HCT116 (cell line): ENCODE data around the gene BMP8B. TPM values are rescaled to one million over a fixed set of nuclear protein-coding genes. Genes with fewer than 3 reads are reported as not detected.

Experiments used
- ATAC-seq: fragments of 200-7000 bp; cut with Tn5 transposase; 2 replicates; pipeline ENCODE4 v1.9.1; 2020; ENCODE audit warnings: mild to moderate bottlenecking, moderate library complexity
- BruUV-seq: library from RNA; stranded (reverse); fragments of 400-500 nt; replicated peaks from 2 replicates; lab custom pipeline; 2021; lab: Mats Ljungman, UMichigan
- CTCF ChIA-PET: fragments of 300-600 bp; sonication (Branson Sonifier 250); formaldehyde crosslinking; loops from one replicate; lab custom pipeline; 2021; ENCODE audit warnings: antibody characterized with exemption; lab: Charles Lee
- POLR2A ChIA-PET: fragments of 300-600, 350-600 bp; sonication (Branson Sonifier 250); formaldehyde crosslinking; loops from one replicate; lab custom pipeline; 2021; ENCODE audit warnings: antibody characterized with exemption; lab: Charles Lee
- RAD21 ChIA-PET, 2 experiments: fragments of 300-600 bp; sonication (Branson Sonifier 250); formaldehyde crosslinking; loops; one replicate each; lab custom pipeline; 2023; ENCODE audit warnings: low total read pairs in 2 of 2; ENCODE audit not compliant: uncharacterized antibody in 2 of 2, unreplicated experiment in 2 of 2, low non-redundant PET in 1 of 2; lab: Charles Lee
- DNase-seq: peaks from one replicate; pipeline ENCODE4 v3.0.0-alpha.2; 2010; ENCODE audit warnings: low read depth, low spot score
- H2AFZ ChIP-seq: fragments of 200-600 bp; shearing (Covaris generic), sonication (generic); 2 replicates; pipeline ENCODE4 v1.6.1; 2017; ENCODE audit warnings: low read depth, mixed run types, mixed read lengths, antibody characterized with exemption, low read length; ENCODE audit not compliant: poor library complexity, severe bottlenecking
- H3K27ac ChIP-seq: 2 replicates; pipeline ENCODE4 v1.5.1; 2012; ENCODE audit warnings: low read depth, low read length
- H3K27me3 ChIP-seq: fragments of 200-600 bp; sonication (generic); 2 replicates; pipeline ENCODE4 v1.6.1; 2016; ENCODE audit warnings: mixed run types, low read length, mixed read lengths; ENCODE audit not compliant: insufficient read depth
- H3K36me3 ChIP-seq, 2 experiments: fragments of 200-500 bp in 1 of 2; fragments of 200-600 bp in 1 of 2; sonication (Bioruptor generic) in 1 of 2; sonication (generic) in 1 of 2; 2 replicates each; pipeline versions ENCODE4 v1.5.1 to v1.6.1; 2014 to 2016; ENCODE audit warnings: low read length in 2 of 2, inconsistent platforms in 1 of 2, mixed read lengths in 1 of 2, mixed run types in 1 of 2; ENCODE audit not compliant: insufficient read depth in 2 of 2, control insufficient read depth in 1 of 2
- H3K4me1 ChIP-seq, 2 experiments: fragments of 200-600 bp in 1 of 2; sonication (generic) in 1 of 2; 2 replicates each; pipeline versions ENCODE4 v1.5.1 to v1.6.1; 2012 to 2017; ENCODE audit warnings: low read length in 2 of 2, inconsistent platforms in 1 of 2, mild to moderate bottlenecking in 1 of 2, mixed read lengths in 1 of 2, mixed run types in 1 of 2, moderate library complexity in 1 of 2; ENCODE audit not compliant: insufficient read depth in 2 of 2, control insufficient read depth in 1 of 2
- H3K4me2 ChIP-seq: fragments of 200-600 bp; sonication (generic); 2 replicates; pipeline ENCODE4 v1.6.1; 2017; ENCODE audit warnings: mixed run types, low read length, mixed read lengths
- H3K4me3 ChIP-seq, 2 experiments: fragments of 200-600 bp in 1 of 2; sonication (generic) in 1 of 2; replicated peaks in 1 of 2; 2 replicates each; pipeline ENCODE4 v1.5.1; 2011 to 2016; ENCODE audit warnings: low read length in 2 of 2, control low read depth in 1 of 2, low read depth in 1 of 2, mild to moderate bottlenecking in 1 of 2, mixed read lengths in 1 of 2, mixed run types in 1 of 2
- H3K79me2 ChIP-seq: fragments of 200-600 bp; sonication (generic); 2 replicates; pipeline ENCODE4 v1.6.1; 2017; ENCODE audit warnings: mild to moderate bottlenecking, mixed run types, low read length, moderate library complexity, mixed read lengths; ENCODE audit not compliant: insufficient read depth
- H3K9ac ChIP-seq: fragments of 200-600 bp; sonication (generic); 2 replicates; pipeline ENCODE4 v1.6.1; 2016; ENCODE audit warnings: low read length, mixed read lengths
- H3K9me2 ChIP-seq: fragments of 200-600 bp; sonication (generic), shearing (Covaris generic); 2 replicates; pipeline ENCODE4 v1.6.1; 2017; ENCODE audit warnings: mixed run types, mild to moderate bottlenecking, moderate library complexity; ENCODE audit not compliant: insufficient read depth
- H3K9me3 ChIP-seq, 2 experiments: fragments of 200-500 bp in 1 of 2; fragments of 200-600 bp in 1 of 2; sonication (Bioruptor generic) in 1 of 2; sonication (generic) in 1 of 2; 2 replicates each; pipeline ENCODE4 v1.6.1; 2014 to 2017; ENCODE audit warnings: low read length in 2 of 2, mixed read lengths in 2 of 2, inconsistent platforms in 1 of 2, low read depth in 1 of 2, mild to moderate bottlenecking in 1 of 2, mixed run types in 1 of 2, moderate library complexity in 1 of 2; ENCODE audit not compliant: control insufficient read depth in 1 of 2, insufficient read depth in 1 of 2
- H4K20me1 ChIP-seq: fragments of 200-600 bp; sonication (generic), shearing (Covaris generic); 2 replicates; pipeline ENCODE4 v1.6.1; 2017; ENCODE audit warnings: mixed run types, mild to moderate bottlenecking, moderate library complexity; ENCODE audit not compliant: insufficient read depth
- CBX3 ChIP-seq: IDR thresholded peaks from 2 replicates; pipeline ENCODE4 v1.6.1; 2012; ENCODE audit warnings: low read depth
- CEBPB ChIP-seq: IDR thresholded peaks from 2 replicates; pipeline ENCODE4 v1.6.1; 2012; ENCODE audit warnings: low read depth
- ELF1 ChIP-seq: IDR thresholded peaks from 2 replicates; pipeline ENCODE4 v1.6.1; 2012; ENCODE audit warnings: low read depth, borderline replicate concordance
- EZH2 ChIP-seq: fragments of 200-600 bp; sonication (generic); IDR thresholded peaks from 2 replicates; pipeline ENCODE4 v1.6.1; 2017; ENCODE audit warnings: antibody characterized with exemption, mixed run types
- EZH2phosphoT487 ChIP-seq: fragments of 200-600 bp; IDR thresholded peaks from 2 replicates; pipeline ENCODE4 v1.6.1; 2018; ENCODE audit warnings: antibody characterized with exemption, borderline replicate concordance
- POLR2A ChIP-seq: IDR thresholded peaks from 2 replicates; pipeline ENCODE4 v1.7.0; 2011; ENCODE audit warnings: borderline replicate concordance; ENCODE audit not compliant: insufficient read depth, insufficient read length; ENCODE audit errors: extremely low read depth
- REST ChIP-seq: IDR thresholded peaks from 2 replicates; pipeline ENCODE4 v1.6.1; 2012; ENCODE audit warnings: low read depth
- TCF7L2 ChIP-seq: IDR thresholded peaks from 2 replicates; pipeline ENCODE4 v1.7.0; 2011; ENCODE audit warnings: borderline replicate concordance, inconsistent platforms; ENCODE audit not compliant: insufficient read depth, insufficient read length; ENCODE audit errors: extremely low read depth
- intact Hi-C: fragments of 100-400 bp; cut with micrococcal nuclease; formaldehyde crosslinking; loops from 2 replicates; pipeline ENCODE4 v1.10.0; 2022
- total RNA-seq: library from RNA; stranded (reverse); gene quantifications from one replicate; pipeline ENCODE4 v1.2.1, GENCODE V29; 2021; ENCODE audit not compliant: unreplicated experiment

The BMP8B gene
- total RNA-seq, 1 experiment from 2014 or later: 9.5 TPM

- BruUV-seq: no TSS peak
- Histone ChIP-seq H3K36me3 (no peaks in the 10 kb centered on the region), H3K4me2 (no peak overlapping the region), H3K9ac (no peak overlapping the region), H3K4me3 (no peak overlapping the region), H3K9me3 (no peaks in the 10 kb centered on the region), H2AFZ (no peak overlapping the region), H3K79me2 (no peaks in the 10 kb centered on the region), H3K27me3 (no peaks in the 10 kb centered on the region), H3K27ac (no peak overlapping the region), H4K20me1 (no peaks in the 10 kb centered on the region), H3K9me2 (no peaks in the 10 kb centered on the region), H3K4me1 (peaks cover 0 to 1% of the 10 kb centered on the region in 2 experiments; a peak in 2 of 4 replicates)
- DNase-seq (no peak), ATAC-seq (no peak)
- TF ChIP-seq CEBPB (no peak), CBX3 (no peak), REST (no peak), POLR2A (no peak), EZH2 (no peak), TCF7L2 (no peak), EZH2phosphoT487 (no peak), ELF1 (no peak)
- intact Hi-C loops: no loop called here
- RAD21 ChIA-PET: no interaction called here
- CTCF ChIA-PET: interaction anchor here (1.2 kb wide), 1 partner anchor 97 kb away, joined by 3 read pairs; no protein-coding TSS in a partner anchor
- POLR2A ChIA-PET: no interaction called here
Measured at GRCh38 chr1:39805385-39805784, 16.7 kb upstream of the BMP8B start.
